ENCODE measurements around the gene USP15. TPM values are rescaled to one million over a fixed set of nuclear protein-coding genes. Genes with fewer than 3 reads are reported as not detected.

Gene USP15
- total and polyA plus RNA-seq, 2 of the 8 experiments (the other 6 are each of a cell fraction or from before 2014, with no cell fraction given): 12.7 to 38.6 TPM

DNA sequence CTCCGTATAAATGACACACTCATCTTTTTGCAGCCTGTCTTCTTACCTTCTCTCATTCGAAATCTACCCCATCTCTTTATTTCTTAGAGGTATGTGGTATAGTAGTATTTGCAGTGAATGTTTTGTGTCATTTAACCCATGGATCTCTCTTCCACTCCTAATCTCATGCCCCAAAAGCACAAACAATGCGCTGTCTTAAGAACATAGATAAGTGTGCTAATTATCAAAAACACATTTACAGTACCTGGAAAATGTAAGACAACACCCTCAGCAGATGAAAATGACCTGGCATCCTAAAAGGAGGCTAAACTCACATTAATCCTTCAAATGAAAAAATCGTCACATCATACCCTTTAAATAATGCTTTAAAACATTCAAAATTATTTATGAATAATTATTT, 10.7 kb downstream of the USP15 start (continued):
- TF ChIP-seq CHD7 (IDR thresholded peaks at IDR 0.05; ENCODE audit: insufficient replicate concordance, low read length): no peak

Measured in H1 (cell line).